SHP77 treated with DMSO at 0.1 percent for 48 hours (cell line): ENCODE measurements around the gene WIPF3.

Source experiments
- DNase-seq: peaks from one replicate; lab custom pipeline; 2025; lab: John Stamatoyannopoulos, UW

WIPF3 gene

DNA sequence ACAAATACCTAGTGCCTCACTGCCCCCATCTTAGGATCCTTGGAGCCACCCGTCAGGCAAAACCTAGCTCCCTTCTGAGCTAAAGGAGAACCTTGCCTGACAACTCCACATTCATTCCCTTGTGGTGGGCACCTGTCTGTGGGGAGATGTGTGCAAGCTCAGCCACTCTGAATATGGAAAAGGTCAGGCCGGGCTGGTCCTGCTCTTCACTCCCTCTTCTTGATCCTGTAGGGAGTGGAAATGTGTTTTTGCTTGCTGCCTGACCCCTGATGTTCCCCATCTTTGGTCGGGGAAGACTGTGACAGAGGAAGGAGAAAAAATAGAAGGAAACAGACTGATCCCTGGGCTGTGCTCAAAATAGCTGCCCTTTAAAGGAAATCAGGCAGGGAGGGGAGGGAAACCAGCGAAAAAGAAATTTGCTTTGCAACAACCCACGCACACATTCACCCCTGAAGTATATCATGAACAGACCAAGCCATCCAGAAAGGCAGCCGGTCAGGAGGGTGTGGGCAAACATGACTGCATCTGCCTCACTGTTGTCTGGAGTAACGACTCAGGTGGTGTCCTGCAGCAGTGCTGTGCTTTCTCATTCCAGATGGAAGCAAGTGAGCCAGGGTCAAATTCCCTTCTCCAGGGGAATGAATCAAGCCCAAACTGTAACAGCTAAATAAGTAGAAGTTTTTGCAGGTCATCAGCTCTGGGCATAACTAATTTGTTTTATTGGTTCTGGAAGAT, 109.3 kb downstream of the WIPF3 start:
- DNase-seq, result no peak

DNA sequence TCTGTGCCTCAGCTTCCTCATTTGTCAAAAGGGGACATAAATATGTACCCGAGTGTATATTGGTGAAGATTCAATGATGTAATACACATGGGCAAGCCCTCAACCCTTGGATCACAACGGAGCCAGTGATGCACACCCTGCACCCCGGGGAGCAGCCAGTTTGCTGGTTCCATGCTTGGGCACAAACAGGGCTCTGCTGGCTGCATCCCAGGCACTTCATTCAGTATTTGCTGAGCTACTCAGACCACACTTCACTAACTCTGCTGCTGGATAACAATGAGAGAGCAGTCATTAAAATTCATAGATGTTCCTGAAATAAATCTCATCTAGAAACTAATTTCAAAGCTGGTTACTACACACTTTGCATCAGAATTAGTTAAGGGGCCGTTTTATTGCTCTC, 111.3 kb downstream of the WIPF3 start:
- no peak for DNase-seq

DNA sequence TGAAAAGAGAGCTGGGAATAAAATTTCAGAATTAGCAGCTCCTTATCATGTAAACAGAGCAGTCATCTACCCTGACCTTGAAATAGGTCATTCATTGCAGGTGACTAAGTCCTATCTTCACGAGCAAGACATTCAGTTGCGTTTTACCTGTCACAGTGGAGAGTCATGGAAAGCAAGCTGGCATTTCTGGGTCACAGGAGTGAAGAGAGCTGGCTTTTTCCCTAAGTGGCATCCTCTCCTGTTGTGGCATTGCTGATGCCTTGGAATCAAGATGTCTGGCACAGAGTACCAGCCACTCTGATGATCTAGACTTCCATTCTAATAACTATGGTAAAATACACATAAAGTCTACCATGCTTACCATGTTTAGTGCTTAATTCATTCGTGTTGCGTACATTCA, 112.5 kb downstream of the WIPF3 start:
- DNase-seq, result no peak

DNA sequence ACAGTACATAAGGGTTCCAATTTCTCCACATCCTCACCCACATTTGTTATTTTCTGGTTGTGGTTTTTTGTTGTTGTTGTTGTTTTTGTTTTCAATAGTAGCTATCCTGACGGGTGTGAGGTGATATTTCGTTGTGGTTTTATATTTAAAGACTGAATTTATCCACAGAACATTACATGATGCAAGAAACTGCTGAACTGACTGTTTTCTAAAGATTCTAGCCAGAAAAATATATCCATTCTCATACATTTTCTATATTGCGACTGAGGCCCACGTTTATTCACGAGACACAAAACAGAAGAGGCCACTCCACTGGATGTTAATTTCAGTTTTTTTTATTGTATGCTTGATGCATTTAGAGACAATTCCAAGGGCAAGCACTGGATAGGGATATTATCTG, 113.5 kb downstream of the WIPF3 start:
- no peak for DNase-seq

DNA sequence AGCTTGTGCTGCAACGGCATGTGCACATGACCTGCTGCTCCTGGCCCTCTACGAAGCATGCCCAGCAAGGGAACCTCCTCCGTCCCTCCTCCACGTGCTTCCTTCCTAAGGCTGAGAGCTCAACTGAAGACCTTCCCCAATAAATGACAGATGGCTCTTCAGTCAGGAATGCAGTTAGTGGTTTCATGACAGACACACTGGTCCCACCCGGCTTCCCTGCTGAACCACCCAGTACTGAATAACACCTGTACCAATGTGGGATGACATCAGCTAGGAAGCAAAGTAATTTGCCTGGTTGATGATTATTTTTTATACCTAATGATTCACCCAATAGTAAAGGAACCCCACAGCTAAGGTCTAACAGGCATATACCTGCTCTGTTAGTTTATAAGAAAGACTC, 114.2 kb downstream of the WIPF3 start:
- DNase-seq, result no peak

DNA sequence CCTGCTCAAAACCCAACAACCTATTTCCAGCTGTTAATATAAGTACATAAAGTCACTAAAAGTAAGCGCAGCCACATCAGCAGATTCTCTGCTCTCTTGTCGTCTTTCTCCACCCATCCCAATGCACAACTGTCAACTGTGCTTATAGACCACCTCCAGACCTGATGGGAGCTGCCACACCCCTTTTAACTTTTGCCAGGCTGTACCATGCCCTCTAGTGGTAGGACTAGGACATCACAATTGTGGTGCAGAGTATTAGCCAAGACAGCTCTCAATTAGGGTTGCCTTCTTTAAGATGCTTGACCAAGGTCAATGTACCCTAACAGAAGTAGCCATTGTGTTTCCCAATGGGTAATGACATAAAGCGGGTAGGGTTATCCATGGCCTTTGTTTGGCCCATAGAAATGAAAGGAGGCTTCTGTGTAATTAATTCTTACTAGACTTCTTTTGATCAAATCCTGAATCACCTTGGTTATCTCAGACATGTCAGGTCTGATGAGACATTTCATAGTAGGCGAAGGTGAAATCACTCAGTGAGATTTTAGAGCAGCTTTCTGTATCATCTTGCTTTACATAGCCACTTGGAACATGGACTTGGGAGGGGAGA, 115.2 kb downstream of the WIPF3 start:
- peak; percentile 51 for DNase-seq

DNA sequence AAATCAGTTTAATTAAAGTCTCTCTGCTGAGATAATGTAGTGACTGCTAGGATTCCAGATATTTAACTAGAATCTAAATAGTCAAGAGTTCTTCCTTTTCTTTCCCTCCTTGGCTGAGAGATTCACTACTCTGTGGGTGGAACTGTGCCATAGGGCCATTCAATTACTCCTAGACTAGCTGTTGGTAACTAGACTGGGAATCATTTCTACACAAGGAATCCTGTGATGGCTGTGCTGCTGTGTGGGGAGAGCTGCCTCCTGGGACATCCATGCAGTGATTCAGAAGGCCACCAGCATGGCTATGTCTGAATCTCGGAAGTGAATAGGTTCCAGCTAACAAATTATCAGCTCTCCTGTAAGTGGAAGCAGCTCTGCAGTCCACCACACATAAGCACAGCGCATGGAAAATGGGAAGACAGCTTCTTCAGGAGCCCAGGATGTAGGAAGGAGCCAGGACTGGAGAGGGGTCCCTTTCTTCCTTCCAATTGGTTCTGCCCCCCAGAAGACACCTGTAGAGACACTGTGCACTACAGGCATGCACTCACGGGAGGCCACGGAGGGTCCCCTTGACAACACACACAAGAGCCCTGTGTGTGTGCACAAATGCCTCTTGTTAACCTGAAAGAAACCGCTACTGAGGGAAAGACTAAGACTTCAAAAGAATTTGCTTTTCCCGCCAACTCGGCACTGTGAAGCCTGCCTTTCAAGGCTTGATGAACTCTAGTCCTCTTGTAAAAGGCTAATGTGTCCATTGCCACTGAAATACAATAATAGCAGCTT, 116.8 kb downstream of the WIPF3 start:
- no peak for DNase-seq

DNA sequence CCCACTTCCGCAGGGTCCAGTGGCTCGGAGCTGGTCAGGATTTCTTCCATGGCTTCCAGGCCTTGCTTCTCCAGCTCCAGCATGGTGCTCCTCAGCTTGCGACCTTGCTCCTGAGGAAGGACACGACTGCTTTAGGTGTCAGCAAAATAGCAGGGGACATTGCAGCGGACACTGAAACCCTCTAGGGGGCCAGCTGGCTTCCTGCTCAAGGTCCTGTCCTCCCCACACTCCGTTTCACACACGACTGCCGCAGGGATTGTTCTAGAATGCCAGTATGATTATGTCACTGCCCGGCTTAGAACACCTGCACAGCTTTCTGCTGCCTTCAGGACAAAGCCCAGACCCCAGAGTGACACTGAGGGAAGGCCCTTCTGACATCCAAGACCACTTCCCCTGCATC, 117.7 kb downstream of the WIPF3 start:
- no peak for DNase-seq

DNA sequence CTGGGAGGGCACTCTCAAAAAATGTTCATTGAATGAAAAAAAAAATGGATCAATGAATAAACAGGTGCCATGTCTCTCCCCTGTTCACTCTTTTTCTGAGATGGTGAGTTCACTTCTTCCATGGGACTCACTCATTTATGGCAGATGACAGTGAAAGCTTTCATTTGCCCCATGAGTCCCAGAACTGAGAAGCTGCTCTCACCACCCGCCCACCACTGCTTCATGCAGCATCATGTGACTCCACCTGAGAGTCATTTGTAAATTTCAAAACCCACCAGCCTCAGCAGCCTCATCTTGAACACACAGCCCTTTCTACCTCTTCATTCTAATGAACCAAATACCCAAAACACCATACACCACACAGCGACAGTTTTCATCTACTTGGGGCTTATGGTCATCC, 118.4 kb downstream of the WIPF3 start:
- no peak for DNase-seq

DNA sequence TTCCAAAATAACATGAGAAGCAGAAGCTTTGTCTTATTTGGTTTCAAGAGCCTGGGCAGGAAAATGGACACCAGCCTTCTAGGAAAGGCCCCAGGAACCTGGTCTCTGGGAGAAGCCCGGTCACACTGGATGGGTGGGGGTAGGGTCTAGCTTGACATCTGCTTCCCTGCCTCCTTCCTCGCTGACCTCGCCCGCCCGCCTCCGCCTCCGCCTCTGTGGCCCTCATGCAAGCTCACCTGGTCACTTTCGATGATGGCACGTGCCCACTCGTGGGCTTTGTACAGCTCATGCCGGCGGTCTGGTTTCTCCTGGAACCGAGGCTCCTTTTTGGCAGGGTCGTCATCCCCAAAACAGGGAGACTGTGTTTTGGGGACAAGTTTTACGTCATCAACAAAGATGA, 119.9 kb downstream of the WIPF3 start:
- no peak for DNase-seq

DNA sequence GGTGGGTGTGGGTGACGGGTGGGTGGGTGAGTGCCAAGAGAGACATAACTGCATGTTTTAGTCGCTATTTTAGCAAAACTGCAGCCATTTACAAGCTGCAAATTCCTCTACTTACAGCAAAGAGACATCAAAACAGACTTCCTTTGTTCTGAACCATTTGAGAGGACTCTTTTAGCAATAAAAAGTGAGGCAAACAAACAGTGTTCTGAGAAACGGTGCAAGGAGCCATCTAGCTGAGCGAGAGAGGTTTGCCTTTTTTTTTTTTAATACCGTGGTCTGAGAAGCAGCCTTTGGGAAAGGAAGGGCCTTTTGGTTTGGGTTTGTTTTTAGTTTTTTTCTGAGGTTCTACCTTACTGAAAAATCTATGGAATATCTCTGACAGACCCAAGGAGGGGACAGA, 120.4 kb downstream of the WIPF3 start:
- no peak for DNase-seq

DNA sequence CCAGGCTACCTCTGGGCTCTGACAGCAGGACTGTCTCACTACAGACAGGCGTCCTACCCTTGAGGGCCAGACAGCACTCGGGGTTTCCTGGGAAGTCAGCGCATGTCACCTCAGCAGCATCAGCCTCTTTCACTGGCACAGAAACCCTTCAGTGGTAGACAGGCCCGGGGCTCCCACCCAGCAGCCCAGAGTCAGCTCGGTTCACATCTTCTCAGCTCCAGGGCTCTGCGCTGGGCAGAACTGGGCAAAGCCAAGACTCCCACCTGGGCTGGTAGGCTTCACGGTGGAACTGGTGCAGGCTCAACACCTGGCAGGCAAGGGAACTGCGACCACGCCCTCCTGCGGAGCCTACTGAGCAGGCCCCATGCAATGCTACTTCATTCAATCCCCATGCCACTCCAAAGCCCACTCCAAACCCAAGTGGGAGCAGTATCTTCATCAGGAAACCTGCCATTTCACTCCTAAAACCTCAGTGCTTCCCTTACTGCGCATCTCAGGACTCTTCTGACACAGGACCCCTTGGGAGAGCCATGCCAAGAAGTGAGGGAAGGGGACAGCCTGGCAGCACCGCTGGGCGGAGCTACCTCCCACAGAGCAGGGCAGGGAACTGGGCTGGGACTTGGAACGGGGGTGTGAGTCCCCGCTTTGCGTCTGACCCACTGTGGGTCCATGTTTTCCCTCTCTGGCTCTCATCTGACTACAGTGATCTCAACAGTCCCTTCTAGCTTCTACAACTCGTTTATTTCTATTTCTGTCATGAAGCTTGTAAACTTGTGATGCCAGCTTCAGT, 122.9 kb downstream of the WIPF3 start:
- no peak for DNase-seq

DNA sequence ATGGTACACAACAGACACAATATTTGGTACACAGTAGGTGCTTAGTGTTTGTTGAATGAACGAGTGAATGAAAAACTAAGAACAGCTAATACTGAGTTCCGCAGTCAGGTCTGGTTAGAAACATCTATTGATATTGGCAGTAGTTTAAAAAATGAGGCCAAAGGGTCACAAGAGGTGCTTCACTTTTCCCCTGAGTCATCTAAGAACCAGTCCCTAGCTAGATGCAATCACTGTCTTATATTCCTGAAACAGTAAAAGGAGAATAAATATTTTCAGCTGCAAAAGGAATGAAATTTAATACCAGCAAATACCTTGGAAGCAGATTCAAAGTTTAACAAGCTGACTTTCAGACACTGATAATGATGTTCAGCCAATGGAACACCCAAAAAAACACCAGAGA, 128.8 kb downstream of the WIPF3 start:
- DNase-seq, result no peak

DNA sequence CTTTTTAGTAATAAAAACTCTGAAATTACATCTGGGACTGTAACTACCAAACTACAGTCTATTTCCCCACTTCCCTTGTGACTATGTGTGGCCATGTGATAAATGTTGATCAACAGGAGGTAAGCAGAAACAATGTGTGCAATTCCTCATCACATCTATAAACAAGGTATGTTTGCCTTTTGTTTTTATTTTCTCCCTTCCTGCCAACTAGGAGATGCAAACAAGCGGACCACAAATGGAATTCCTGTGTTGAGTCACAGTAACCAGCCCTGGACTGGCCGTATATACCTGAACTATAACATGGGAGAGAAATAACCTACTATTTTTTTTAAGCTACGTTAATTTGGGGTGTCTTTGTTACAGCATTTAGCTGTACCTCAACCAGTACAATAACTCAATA, 130.8 kb downstream of the WIPF3 start:
- no peak for DNase-seq

DNA sequence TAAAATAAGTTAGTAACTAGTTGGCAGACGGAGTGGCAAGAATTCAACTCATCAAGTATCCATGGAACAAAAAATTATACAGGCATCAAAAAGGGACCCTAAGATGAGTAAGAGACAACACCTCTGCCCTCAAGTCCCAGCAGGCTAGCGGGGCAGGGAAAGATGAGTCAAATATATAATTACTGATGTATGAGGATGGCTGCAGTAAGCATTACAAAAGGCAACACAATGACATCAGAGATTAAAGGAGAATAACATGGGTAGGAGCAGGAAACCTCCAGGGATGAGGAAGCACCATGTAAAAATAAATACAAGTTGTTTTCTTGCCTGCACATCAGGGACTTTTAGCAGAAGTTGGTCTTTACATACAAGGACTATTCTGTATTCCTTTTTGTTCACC, 133.9 kb downstream of the WIPF3 start:
- no peak for DNase-seq

DNA sequence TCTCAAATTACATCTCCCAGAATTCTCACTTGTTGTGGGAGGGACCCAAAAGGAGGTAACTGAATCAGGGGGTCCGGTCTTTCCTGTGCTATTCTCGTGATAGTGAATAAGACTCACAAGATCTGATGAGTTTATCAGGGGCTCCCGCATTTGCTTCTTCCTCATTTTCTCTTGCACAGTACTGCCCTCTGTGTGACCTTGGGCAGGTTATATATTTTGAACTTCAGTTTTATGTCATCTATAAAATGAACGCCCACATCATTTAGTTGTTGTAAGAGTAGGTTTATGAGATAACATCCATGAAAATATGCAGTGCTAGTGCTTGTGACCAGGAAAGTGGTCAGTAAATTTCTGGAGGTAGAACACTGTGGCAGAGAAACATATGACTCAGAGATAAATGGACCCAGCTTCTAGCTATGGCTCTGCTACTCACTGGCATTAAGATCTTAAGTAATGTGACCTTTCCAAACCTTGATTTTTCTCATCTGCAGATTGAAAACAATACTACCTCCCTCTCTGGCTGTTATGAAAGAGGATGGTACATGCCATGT, 139.0 kb downstream of the WIPF3 start:
- DNase-seq, result no peak

DNA sequence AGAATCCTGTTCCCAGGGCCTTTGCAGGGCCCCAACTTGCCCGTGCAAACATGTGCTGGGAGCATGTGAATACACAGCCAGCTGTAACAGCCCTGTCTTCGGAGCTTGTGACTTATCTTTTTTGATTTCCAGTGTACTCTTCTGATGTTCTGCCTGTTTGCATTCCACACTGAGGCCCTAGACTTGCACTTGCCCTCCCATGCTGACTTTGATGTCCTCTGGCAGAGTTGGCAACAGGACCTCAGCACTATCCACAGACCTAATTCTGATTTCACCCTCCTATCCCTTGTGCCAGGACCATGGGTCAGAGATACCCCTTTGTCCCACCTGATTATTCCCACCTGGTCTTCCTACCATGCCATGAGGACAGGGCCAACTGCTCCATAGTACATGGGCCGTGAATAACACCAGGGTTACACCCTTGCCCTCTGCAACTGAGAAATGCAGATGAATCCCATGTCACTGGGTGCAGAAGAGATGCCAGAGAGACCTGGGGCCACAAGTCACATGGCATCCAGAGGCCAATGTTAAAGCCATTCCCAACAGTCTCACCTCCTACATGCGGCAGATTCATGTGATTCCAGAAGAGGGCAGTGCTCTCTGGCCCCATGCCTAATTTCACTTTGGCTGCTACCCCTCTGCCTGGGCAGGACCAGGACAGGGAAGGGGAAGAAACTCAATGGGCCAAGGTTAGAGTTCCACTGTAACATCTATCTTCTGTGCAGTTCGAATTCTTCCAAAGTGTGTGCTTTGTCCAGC, 140.3 kb downstream of the WIPF3 start:
- DNase-seq, result no peak

DNA sequence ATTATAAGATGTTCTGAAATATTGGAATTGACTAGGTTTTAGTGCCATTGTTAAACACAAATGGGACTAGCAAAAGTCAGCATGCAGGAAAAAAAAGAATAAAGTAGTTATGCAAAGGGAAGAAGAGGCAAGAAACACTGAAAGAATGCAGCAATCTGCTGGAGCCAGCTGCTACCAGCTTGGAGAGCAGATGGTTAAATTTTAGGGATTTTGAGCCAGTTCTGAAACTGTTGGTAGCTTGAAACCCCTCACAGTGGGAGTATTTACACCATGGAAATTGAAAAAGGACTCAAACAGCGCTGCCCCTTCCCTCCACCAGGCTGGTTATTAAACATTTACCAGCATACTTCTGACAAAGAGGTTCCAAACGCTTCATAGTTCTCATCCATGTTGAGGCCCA, 142.3 kb downstream of the WIPF3 start:
- no peak for DNase-seq

DNA sequence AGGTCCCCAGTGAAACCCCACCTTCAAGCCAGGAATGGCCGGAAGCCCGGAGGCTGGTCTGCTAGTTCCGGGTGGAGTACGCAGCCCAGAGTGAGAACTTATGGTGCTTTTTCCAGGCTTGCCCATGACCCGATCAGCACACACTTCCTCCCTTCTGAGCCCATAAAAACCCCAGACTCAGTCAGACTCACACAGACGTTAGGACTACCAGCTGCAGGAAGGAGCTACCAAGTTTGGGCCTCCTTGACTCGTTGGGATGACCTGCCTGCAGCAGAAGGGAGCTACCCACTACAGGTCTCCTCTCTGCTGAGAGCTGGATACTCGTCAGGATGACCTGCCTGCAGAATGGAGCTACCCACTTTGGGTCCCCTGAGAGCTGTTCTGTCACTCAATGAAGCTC, 144.2 kb downstream of the WIPF3 start:
- DNase-seq, result no peak

DNA sequence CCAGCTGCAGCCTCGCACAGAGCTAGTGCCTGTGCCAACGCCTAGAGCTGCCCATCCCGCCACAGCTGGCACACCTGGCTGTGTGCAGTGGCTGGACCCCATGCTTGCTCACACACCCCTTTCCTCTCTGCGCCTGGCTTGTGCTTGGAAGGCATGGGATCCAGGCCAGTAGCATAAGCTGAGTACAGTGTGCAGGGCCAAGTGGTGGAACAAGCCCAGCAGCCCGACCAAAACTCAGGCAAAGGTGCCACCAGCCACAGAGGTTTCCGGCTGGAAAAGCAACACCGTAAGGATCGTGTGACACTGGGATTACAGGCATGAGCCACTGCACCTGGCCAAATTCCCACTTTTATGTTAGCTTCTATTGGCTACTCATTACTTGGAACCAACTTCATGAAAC, 144.9 kb downstream of the WIPF3 start:
- no peak for DNase-seq

DNA sequence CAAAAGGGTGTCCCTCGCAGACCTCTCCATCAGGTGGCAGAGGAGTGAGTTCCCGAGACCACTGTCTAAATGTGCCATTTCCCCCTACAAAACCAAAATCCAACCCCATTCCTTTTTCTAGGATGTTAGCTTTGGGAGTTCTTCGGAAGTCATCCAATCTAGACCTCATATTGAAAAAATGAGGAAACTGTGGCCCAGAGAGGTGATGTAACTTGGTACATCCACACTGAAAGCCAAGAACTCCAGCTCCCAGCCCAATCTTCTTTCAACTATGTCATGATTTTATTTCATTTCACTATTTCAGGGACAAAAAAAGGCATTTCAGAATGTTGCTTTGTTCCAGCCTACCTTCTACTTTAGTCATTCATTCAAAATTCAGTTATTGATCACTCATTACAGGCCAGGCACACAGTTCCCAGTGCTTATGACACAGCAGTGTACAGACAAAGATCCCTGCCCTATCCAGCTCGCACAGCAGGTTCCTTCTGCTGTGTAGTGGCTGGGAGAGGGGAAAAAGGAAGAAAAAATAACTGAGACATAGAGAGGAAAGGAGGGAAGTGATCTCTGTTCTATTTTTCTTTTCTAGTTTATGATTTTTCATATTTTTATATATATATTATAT, 147.5 kb downstream of the WIPF3 start:
- no peak for DNase-seq
